A673 (cell line): ENCODE data around the gene MITF. TPM values are rescaled to one million over a fixed set of nuclear protein-coding genes. Genes with fewer than 3 reads are reported as not detected.
"Not testable (repeated sequence)": the region's sequence is repeated elsewhere in the genome, so short reads cannot be mapped to it uniquely, and the experiment has no call there.

ENCODE experiments used
- BruUV-seq: library from RNA; stranded (reverse); fragments of 400-500 nt; replicated peaks from 2 replicates; lab custom pipeline; 2021; lab: Mats Ljungman, UMichigan
- CTCF ChIA-PET: fragments of 300-600 bp; sonication (Branson Sonifier 250); formaldehyde crosslinking; loops from one replicate; lab custom pipeline; 2022; ENCODE audit warnings: antibody characterized with exemption; lab: Charles Lee
- POLR2A ChIA-PET: fragments of 300-600 bp; sonication (Branson Sonifier 250); formaldehyde crosslinking; loops from one replicate; lab custom pipeline; 2022; ENCODE audit warnings: antibody characterized with exemption; ENCODE audit not compliant: low non-redundant PET; lab: Charles Lee
- DNase-seq: peaks from one replicate; pipeline ENCODE4 v3.0.0-alpha.2; 2015; ENCODE audit warnings: low spot score
- H3K27ac ChIP-seq: fragments of 200-600 bp; sonication (generic); 2 replicates; pipeline ENCODE4 v1.5.1; 2016; ENCODE audit warnings: mixed run types, low read depth, mild to moderate bottlenecking, mixed read lengths, antibody characterized with exemption, low read length; ENCODE audit not compliant: poor library complexity, severe bottlenecking
- H3K27me3 ChIP-seq: fragments of 200-600 bp; sonication (generic); replicated peaks from 2 replicates; pipeline ENCODE4 v1.6.1; 2017; ENCODE audit warnings: mixed run types, low read depth, mild to moderate bottlenecking, mixed read lengths, antibody characterized with exemption, low read length; ENCODE audit not compliant: insufficient read depth, poor library complexity
- H3K36me3 ChIP-seq: fragments of 200-600 bp; sonication (generic); 2 replicates; pipeline ENCODE4 v1.6.1; 2016; ENCODE audit warnings: mixed run types, mild to moderate bottlenecking, mixed read lengths, antibody characterized with exemption, low read length; ENCODE audit not compliant: insufficient read depth, poor library complexity, severe bottlenecking
- H3K4me1 ChIP-seq: fragments of 200-600 bp; sonication (generic); 2 replicates; pipeline ENCODE4 v1.6.1; 2017; ENCODE audit warnings: mixed run types, mild to moderate bottlenecking, mixed read lengths, antibody characterized with exemption, low read length; ENCODE audit not compliant: insufficient read depth, poor library complexity, severe bottlenecking
- H3K4me3 ChIP-seq: fragments of 200-600 bp; sonication (generic); 2 replicates; pipeline ENCODE4 v1.5.1; 2016; ENCODE audit warnings: low read depth, mixed run types, mild to moderate bottlenecking, mixed read lengths, low read length; ENCODE audit not compliant: poor library complexity, severe bottlenecking
- H3K9me3 ChIP-seq: fragments of 200-600 bp; sonication (generic); 2 replicates; pipeline ENCODE4 v1.6.1; 2016; ENCODE audit warnings: mixed run types, low read depth, mild to moderate bottlenecking, mixed read lengths, antibody characterized with exemption, low read length; ENCODE audit not compliant: poor library complexity, severe bottlenecking
- CTCF ChIP-seq: fragments of 300-800, 200-600 bp; sonication (generic); conservative IDR thresholded peaks from 2 replicates; pipeline ENCODE4 v1.5.1; 2017; ENCODE audit warnings: low read depth, mild to moderate bottlenecking, antibody characterized with exemption, low read length, moderate library complexity, mixed read lengths
- EZH2 ChIP-seq: fragments of 200-600 bp; sonication (generic); IDR thresholded peaks from 2 replicates; pipeline ENCODE4 v1.6.1; 2017; ENCODE audit warnings: borderline replicate concordance, low read depth, mild to moderate bottlenecking, mixed read lengths, antibody characterized with exemption, low read length; ENCODE audit not compliant: poor library complexity, severe bottlenecking
- intact Hi-C: fragments of 100-400 bp; cut with micrococcal nuclease; formaldehyde crosslinking; loops from one replicate; pipeline ENCODE4 v1.10.0; 2022; ENCODE audit not compliant: unreplicated experiment
- total RNA-seq: library from RNA; stranded (reverse); gene quantifications from 2 replicates; pipeline ENCODE4 v1.2.3, GENCODE V29; 2021

Gene MITF
- total RNA-seq, 1 experiment from 2014 or later: 0.52 TPM

- POLR2A ChIA-PET, intact Hi-C loops, H3K36me3 ChIP-seq, H3K9me3 ChIP-seq, BruUV-seq, H3K27ac ChIP-seq, CTCF ChIA-PET, DNase-seq, H3K4me1 ChIP-seq, H3K4me3 ChIP-seq, H3K27me3 ChIP-seq: not testable (repeated sequence)
- TF ChIP-seq CTCF: 0 out of 2 replicates have a peak, but pooled peaks have one; percentile 38
These were observed 180.7 kb downstream of the MITF start for GRCh38 chr3:69920009-69920408.

DNA sequence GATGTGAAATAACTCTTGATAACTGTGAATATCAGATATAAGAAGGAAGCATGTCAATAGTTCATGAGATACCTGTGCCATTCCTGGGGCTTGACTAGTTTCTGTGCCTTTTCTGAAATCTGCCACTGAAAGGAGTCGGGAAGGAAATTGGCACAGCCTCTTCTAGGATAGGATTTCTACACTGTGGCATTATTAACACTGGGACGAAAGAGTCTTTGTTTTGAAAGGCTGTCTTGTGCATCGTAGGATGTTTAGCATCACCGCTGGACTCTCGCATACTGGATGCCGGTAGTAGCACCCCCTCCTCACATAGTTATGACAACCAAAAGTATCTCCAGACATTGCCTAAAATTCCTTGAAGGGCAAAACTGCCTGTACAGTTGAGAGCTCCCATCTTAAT, 182.4 kb downstream of the MITF start:
- Histone ChIP-seq H3K9me3 (no peaks in the 10 kb centered on the region), H3K27me3 (no peaks in the 10 kb centered on the region), H3K4me3 (no peak overlapping the region), H3K36me3 (no peaks in the 10 kb centered on the region), H3K4me1 (no peaks in the 10 kb centered on the region), H3K27ac (no peak overlapping the region)
- CTCF ChIA-PET: no interaction called here
- no peak for DNase-seq
- TF ChIP-seq EZH2 (no peak), CTCF (no peak)
- POLR2A ChIA-PET: no interaction called here
- BruUV-seq: no TSS peak
- intact Hi-C loops: no loop called here

DNA sequence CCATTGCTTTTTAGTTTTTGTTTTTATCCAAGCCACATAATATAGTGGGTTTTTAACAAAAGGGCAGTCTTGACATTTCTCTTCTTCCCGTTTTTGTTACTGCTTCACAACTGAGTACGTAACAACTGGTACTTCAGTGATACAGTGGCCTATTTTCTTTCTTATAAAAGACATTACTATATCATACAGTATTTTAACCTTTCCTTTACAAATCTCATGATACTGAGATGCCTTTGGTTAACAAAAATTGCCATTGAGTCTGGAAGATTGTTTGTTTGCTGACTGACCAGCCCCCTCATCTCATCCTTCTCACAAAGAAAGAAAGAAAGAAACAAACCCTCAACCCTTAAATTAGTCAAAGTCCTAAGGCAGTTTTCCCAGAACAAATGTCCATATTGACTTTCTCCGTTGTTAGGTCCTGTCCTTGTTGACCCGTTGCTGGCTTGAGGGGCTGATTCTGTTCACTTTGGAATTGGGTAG, 183.3 kb downstream of the MITF start:
- Histone ChIP-seq H3K27ac (no peak overlapping the region), H3K36me3 (no peaks in the 10 kb centered on the region), H3K4me3 (no peak overlapping the region), H3K4me1 (no peaks in the 10 kb centered on the region), H3K9me3 (no peaks in the 10 kb centered on the region), H3K27me3 (no peaks in the 10 kb centered on the region)
- BruUV-seq: no TSS peak
- ChIA-PET POLR2A (no interaction called here), CTCF (no interaction called here)
- intact Hi-C loops: no loop called here
- DNase-seq: no peak
- no peak for TF ChIP-seq EZH2
- TF ChIP-seq CTCF: no peak
